ENCODE measurements around the gene ICE1. TPM values are rescaled to one million over a fixed set of nuclear protein-coding genes. Genes with fewer than 3 reads are reported as not detected.

ICE1 gene
- total and polyA plus RNA-seq, 2 of the 4 experiments (the other 2 are of a cell fraction), result 9.0 to 18.5 TPM

DNA sequence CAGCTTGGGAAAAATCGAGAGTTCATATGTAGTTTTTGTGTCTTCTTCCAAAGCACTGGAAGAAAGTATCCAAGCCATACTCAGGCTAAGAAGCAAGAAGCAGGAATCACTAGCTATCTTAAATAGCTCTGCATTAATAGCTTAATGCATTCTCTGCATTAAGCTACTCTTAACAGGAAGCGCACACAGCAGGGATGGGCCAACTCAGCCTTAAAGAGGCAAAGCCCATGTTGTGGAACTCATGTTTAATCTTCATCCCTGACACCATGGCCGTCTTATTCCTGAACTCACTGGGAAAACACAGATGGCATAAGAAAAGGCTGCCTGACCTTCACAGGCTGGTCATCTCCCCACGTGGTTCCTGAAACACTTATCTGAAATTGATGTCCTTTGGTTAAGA is 18.7 kb upstream of the ICE1 start:
- no peaks in the 10 kb centered on the region for H3K4me1 ChIP-seq (ENCODE audit: control insufficient read depth, insufficient read depth, low read length)
- no peaks in the 10 kb centered on the region for H3K9me3 ChIP-seq (ENCODE audit: control insufficient read depth, insufficient read depth, low read length)
- no peaks in the 10 kb centered on the region for H3K79me1 ChIP-seq (ENCODE audit: low read depth in 1 of 2, low read length in 2 of 2)
- H4K8ac ChIP-seq (ENCODE audit: low read depth in 2 of 2, low read length in 2 of 2), result no peak overlapping the region
- H3K23ac ChIP-seq (ENCODE audit: low read depth, low read length), result no peak overlapping the region
- DNase-seq (no peak), ATAC-seq (ENCODE audit: low read depth) (no peak)
- no peaks in the 10 kb centered on the region for H3K9me1 ChIP-seq (ENCODE audit: insufficient read depth, low read length)
- ChIA-PET POLR2A (ENCODE audit: unreplicated experiment) (interaction anchor here (0.6 kb wide), 1 partner anchor 1007 kb away, joined by 3 read pairs; no protein-coding TSS in a partner anchor), CTCF (interaction anchor here (1.2 kb wide), 1 partner anchor 10 kb away, joined by 3 read pairs; no protein-coding TSS in a partner anchor)
- H2BK120ac ChIP-seq (ENCODE audit: low read depth, low read length), result no peak overlapping the region
- H3K18ac ChIP-seq (ENCODE audit: low read depth, low read length), result no peak overlapping the region
- H3K27me3 ChIP-seq (ENCODE audit: control insufficient read depth, insufficient read depth, low read length), result no peaks in the 10 kb centered on the region
- dilution Hi-C loops (cut with HindIII; ENCODE audit: low sequenced_read_pairs, unreplicated experiment) (no loop called here), intact Hi-C loops (cut with micrococcal nuclease) (no loop called here), in situ Hi-C loops (cut with MboI; ENCODE audit: low sequenced_read_pairs) (no loop called here)
- no peak overlapping the region for H3K4ac ChIP-seq (ENCODE audit: low read depth, low read length)
- no peak overlapping the region for H4K5ac ChIP-seq (ENCODE audit: low read depth, low read length)
- whole genome bisulfite sequencing, 2 experiments (ENCODE audit: extremely low coverage in 2 of 2, insufficient read length in 1 of 2), result no CpG with 5 or more reads among the region's 4 CpGs
- H3K56ac ChIP-seq (ENCODE audit: extremely low read depth, insufficient read depth, low read length), result no peak overlapping the region
- TF ChIP-seq, protein P1, sequence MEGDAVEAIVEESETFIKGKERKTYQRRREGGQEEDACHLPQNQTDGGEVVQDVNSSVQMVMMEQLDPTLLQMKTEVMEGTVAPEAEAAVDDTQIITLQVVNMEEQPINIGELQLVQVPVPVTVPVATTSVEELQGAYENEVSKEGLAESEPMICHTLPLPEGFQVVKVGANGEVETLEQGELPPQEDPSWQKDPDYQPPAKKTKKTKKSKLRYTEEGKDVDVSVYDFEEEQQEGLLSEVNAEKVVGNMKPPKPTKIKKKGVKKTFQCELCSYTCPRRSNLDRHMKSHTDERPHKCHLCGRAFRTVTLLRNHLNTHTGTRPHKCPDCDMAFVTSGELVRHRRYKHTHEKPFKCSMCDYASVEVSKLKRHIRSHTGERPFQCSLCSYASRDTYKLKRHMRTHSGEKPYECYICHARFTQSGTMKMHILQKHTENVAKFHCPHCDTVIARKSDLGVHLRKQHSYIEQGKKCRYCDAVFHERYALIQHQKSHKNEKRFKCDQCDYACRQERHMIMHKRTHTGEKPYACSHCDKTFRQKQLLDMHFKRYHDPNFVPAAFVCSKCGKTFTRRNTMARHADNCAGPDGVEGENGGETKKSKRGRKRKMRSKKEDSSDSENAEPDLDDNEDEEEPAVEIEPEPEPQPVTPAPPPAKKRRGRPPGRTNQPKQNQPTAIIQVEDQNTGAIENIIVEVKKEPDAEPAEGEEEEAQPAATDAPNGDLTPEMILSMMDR (conservative IDR thresholded peaks at IDR 0.05; ENCODE audit: low read depth, low read length), result no peak
- no peak for TF ChIP-seq MAFK (IDR thresholded peaks at IDR 0.05; ENCODE audit: low read depth, low read length)
- no peak for TF ChIP-seq MAZ (IDR thresholded peaks at IDR 0.05; ENCODE audit: borderline replicate concordance, low read depth, low read length)
- TF ChIP-seq CEBPB (IDR thresholded peaks at IDR 0.05; ENCODE audit: low read depth, low read length), result no peak
- no peak for TF ChIP-seq RAD21 (IDR thresholded peaks at IDR 0.05; ENCODE audit: low read length)
- no peak for TF ChIP-seq MXI1 (IDR thresholded peaks at IDR 0.05; ENCODE audit: borderline replicate concordance, low read depth, low read length)
- no peak for TF ChIP-seq RFX5 (IDR thresholded peaks at IDR 0.05; ENCODE audit: low read depth, low read length)
- TF ChIP-seq SMC3 (IDR thresholded peaks at IDR 0.05; ENCODE audit: low read depth, low read length), result no peak
- TF ChIP-seq, protein P2, sequence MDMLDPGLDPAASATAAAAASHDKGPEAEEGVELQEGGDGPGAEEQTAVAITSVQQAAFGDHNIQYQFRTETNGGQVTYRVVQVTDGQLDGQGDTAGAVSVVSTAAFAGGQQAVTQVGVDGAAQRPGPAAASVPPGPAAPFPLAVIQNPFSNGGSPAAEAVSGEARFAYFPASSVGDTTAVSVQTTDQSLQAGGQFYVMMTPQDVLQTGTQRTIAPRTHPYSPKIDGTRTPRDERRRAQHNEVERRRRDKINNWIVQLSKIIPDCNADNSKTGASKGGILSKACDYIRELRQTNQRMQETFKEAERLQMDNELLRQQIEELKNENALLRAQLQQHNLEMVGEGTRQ (IDR thresholded peaks at IDR 0.05; ENCODE audit: low read depth, low read length), result no peak
- no peak for TF ChIP-seq POLR2A (IDR thresholded peaks at IDR 0.05; ENCODE audit: low read depth, low read length)
- no peak for TF ChIP-seq RCOR1 (IDR thresholded peaks at IDR 0.05; ENCODE audit: insufficient replicate concordance, low read length)
- no TSS peak for BruUV-seq (replicated peaks)
- no peak overlapping the region for H2BK20ac ChIP-seq (ENCODE audit: low read depth, low read length)
- no peak overlapping the region for H3K27ac ChIP-seq (ENCODE audit: insufficient read depth, low read length)
- H2AFZ ChIP-seq (replicated peaks; ENCODE audit: low read length, poor library complexity), result no peak overlapping the region
- H2AK5ac ChIP-seq (ENCODE audit: low read depth, low read length), result no peak overlapping the region
- no peak overlapping the region for H2BK15ac ChIP-seq (ENCODE audit: low read depth, low read length)
- H3K14ac ChIP-seq (replicated peaks; ENCODE audit: low read depth, low read length), result no peak overlapping the region
- H3K4me2 ChIP-seq (ENCODE audit: low read depth, low read length), result no peak overlapping the region
- no peak overlapping the region for H4K91ac ChIP-seq (ENCODE audit: insufficient read depth, low read depth, low read length)
- no peaks in the 10 kb centered on the region for H3K36me3 ChIP-seq (ENCODE audit: control insufficient read depth, insufficient read depth, low read length)
- no peaks in the 10 kb centered on the region for H4K20me1 ChIP-seq (ENCODE audit: insufficient read depth, low read length)
- no peak overlapping the region for H3K9ac ChIP-seq (ENCODE audit: low read depth, low read length)
- H3K4me3 ChIP-seq (ENCODE audit: insufficient read depth, low read depth, low read length), result no peak overlapping the region
- H2BK5ac ChIP-seq (ENCODE audit: low read depth, low read length, poor library complexity, severe bottlenecking), result no peak overlapping the region
- no peak overlapping the region for H2AK9ac ChIP-seq (replicated peaks; ENCODE audit: low read depth, low read length, poor library complexity)
